Panc1 (cell line): ENCODE results near the gene MIPOL1. TPM values are rescaled to one million over a fixed set of nuclear protein-coding genes. Genes with fewer than 3 reads are reported as not detected.

ENCODE experiments used
- ATAC-seq: fragments of 200-7000 bp; cut with Tn5 transposase; 2 replicates; pipeline ENCODE4 v1.9.1; 2020; ENCODE audit warnings: mild to moderate bottlenecking, moderate library complexity
- BruUV-seq: library from RNA; stranded (reverse); fragments of 400-500 nt; replicated peaks from 2 replicates; lab custom pipeline; 2021; lab: Mats Ljungman, UMichigan
- CTCF ChIA-PET: fragments of 300-600 bp; sonication (Branson Sonifier 250); formaldehyde crosslinking; loops from one replicate; lab custom pipeline; 2022; ENCODE audit warnings: antibody characterized with exemption; lab: Charles Lee
- POLR2A ChIA-PET: fragments of 300-600 bp; sonication (Branson Sonifier 250); formaldehyde crosslinking; loops from one replicate; lab custom pipeline; 2022; ENCODE audit warnings: antibody characterized with exemption; lab: Charles Lee
- DNase-seq: peaks from one replicate; pipeline ENCODE4 v3.0.0-alpha.2; 2010; ENCODE audit warnings: low read depth, low spot score
- H3K27ac ChIP-seq: 2 replicates; pipeline ENCODE4 v1.5.1; 2011; ENCODE audit warnings: mild to moderate bottlenecking, low read length, inconsistent platforms
- H3K27me3 ChIP-seq: fragments of 200-500 bp; sonication (Bioruptor generic); 2 replicates; pipeline ENCODE4 v1.6.0; 2014; ENCODE audit warnings: low read length, inconsistent platforms; ENCODE audit not compliant: control insufficient read depth, insufficient read depth
- H3K36me3 ChIP-seq: fragments of 200-500 bp; sonication (Bioruptor generic); 2 replicates; pipeline ENCODE4 v1.5.1; 2014; ENCODE audit warnings: inconsistent platforms, mild to moderate bottlenecking, low read length, moderate library complexity; ENCODE audit not compliant: control insufficient read depth, insufficient read depth
- H3K4me1 ChIP-seq: 2 replicates; pipeline ENCODE4 v1.5.1; 2011; ENCODE audit warnings: inconsistent platforms, mild to moderate bottlenecking, low read length, moderate library complexity; ENCODE audit not compliant: control insufficient read depth, insufficient read depth
- H3K4me3 ChIP-seq, 2 experiments: 2 replicates each; pipeline ENCODE4 v1.5.1; 2011 to 2012; ENCODE audit warnings: low read depth in 2 of 2, low read length in 2 of 2, mild to moderate bottlenecking in 2 of 2, inconsistent platforms in 1 of 2, moderate library complexity in 1 of 2
- H3K9me3 ChIP-seq: fragments of 200-500 bp; sonication (Bioruptor generic); 2 replicates; pipeline ENCODE4 v1.5.1; 2014; ENCODE audit warnings: low read depth, mild to moderate bottlenecking, inconsistent platforms, low read length, moderate library complexity; ENCODE audit not compliant: control insufficient read depth, insufficient read depth
- POLR2AphosphoS5 ChIP-seq: IDR thresholded peaks from 2 replicates; pipeline ENCODE4 v1.6.1; 2012; ENCODE audit warnings: mild to moderate bottlenecking, low read depth, low read length, moderate library complexity
- SIN3A ChIP-seq: IDR thresholded peaks from 2 replicates; pipeline ENCODE4 v1.6.1; 2012; ENCODE audit warnings: low read depth, mild to moderate bottlenecking, low read length, moderate library complexity, borderline replicate concordance; ENCODE audit not compliant: insufficient read depth
- TCF7L2 ChIP-seq: IDR thresholded peaks from 2 replicates; pipeline ENCODE4 v1.6.1; 2011; ENCODE audit warnings: mild to moderate bottlenecking, low read depth, low read length, inconsistent platforms
- in situ Hi-C: cut with HindIII; loops from 2 replicates; pipeline ENCODE4 v1.10.0; 2016; ENCODE audit warnings: low sequenced_read_pairs, low pct_unique_long_range_greater_than_20kb
- intact Hi-C: fragments of 100-400 bp; cut with micrococcal nuclease; formaldehyde crosslinking; loops from one replicate; pipeline ENCODE4 v1.10.0; 2022; ENCODE audit not compliant: unreplicated experiment
- total RNA-seq: library from RNA; stranded (reverse); gene quantifications from one replicate; pipeline ENCODE4 v1.2.1, GENCODE V29; 2021; ENCODE audit not compliant: unreplicated experiment
- TF ChIP-seq, protein P1 (sequence below), 2 experiments: IDR thresholded peaks; 2 replicates each; pipeline ENCODE4 v1.6.1; 2011 to 2012; ENCODE audit warnings: low read depth in 2 of 2, control low read depth in 1 of 2, low read length in 1 of 2, mild to moderate bottlenecking in 1 of 2, moderate library complexity in 1 of 2; ENCODE audit not compliant: insufficient read depth in 1 of 2
- TF ChIP-seq, protein P2 (sequence below): fragments of 450-650 bp; IDR thresholded peaks from 2 replicates; pipeline ENCODE4 v1.5.1; 2017; ENCODE audit warnings: mild to moderate bottlenecking

The MIPOL1 gene
- total RNA-seq, 1 experiment from 2014 or later, result 12.8 TPM

DNA sequence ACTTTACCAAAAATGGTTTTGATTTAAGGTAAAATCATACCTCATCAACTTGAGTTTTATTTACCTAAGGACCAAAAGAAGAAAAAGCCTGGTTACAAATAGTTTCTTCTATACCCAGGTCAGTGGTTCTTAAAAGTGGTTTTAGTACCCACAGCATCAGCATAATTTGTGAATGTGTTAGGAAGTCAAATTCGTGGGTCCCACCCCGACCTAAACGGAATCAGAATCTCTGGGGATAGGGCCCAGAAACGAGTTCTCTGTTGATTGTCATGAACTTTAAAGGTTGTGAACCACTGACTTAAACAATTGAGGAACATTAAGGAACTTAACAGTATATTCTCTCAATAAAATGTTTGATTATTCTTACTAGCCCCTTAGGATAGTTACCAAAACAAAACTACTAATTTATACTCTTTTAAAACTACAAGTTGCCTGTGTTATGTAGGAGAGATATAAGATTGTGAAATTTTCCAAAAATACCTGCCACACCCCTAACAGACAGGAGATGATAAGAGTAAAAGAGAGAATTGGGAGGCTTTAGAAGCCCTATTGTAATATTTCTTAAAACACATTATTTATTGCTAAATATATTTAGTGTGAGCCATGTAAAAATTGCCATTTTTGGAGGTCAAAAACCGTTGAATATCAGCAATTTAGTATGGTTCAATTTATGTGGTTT is 24.7 kb upstream of the MIPOL1 start:
- no peaks in the 10 kb centered on the region for H3K9me3 ChIP-seq
- BruUV-seq, result TSS peak; percentile 89
- no peaks in the 10 kb centered on the region; the same call in none of the 2 replicates for H3K4me1 ChIP-seq
- peak overlapping the region; percentile 68 to 83 for H3K4me3 ChIP-seq
- ATAC-seq (no peak), DNase-seq (no peak)
- ChIA-PET POLR2A (no interaction called here), CTCF (no interaction called here)
- H3K27me3 ChIP-seq, result no peaks in the 10 kb centered on the region
- peak overlapping the region; percentile 89 for H3K27ac ChIP-seq
- H3K36me3 ChIP-seq, result peaks cover 6% of the 10 kb centered on the region; the same call in 1 of the 2 replicates
- TF ChIP-seq, protein P1, sequence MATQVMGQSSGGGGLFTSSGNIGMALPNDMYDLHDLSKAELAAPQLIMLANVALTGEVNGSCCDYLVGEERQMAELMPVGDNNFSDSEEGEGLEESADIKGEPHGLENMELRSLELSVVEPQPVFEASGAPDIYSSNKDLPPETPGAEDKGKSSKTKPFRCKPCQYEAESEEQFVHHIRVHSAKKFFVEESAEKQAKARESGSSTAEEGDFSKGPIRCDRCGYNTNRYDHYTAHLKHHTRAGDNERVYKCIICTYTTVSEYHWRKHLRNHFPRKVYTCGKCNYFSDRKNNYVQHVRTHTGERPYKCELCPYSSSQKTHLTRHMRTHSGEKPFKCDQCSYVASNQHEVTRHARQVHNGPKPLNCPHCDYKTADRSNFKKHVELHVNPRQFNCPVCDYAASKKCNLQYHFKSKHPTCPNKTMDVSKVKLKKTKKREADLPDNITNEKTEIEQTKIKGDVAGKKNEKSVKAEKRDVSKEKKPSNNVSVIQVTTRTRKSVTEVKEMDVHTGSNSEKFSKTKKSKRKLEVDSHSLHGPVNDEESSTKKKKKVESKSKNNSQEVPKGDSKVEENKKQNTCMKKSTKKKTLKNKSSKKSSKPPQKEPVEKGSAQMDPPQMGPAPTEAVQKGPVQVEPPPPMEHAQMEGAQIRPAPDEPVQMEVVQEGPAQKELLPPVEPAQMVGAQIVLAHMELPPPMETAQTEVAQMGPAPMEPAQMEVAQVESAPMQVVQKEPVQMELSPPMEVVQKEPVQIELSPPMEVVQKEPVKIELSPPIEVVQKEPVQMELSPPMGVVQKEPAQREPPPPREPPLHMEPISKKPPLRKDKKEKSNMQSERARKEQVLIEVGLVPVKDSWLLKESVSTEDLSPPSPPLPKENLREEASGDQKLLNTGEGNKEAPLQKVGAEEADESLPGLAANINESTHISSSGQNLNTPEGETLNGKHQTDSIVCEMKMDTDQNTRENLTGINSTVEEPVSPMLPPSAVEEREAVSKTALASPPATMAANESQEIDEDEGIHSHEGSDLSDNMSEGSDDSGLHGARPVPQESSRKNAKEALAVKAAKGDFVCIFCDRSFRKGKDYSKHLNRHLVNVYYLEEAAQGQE (IDR thresholded peaks at IDR 0.05; ENCODE audit: insufficient read depth in 1 of 2, low read depth in 2 of 2, low read length in 1 of 2), result no peak
- TF ChIP-seq TCF7L2, result no peak
- no peak for TF ChIP-seq SIN3A
- TF ChIP-seq POLR2AphosphoS5, result no peak
- TF ChIP-seq, protein P2, sequence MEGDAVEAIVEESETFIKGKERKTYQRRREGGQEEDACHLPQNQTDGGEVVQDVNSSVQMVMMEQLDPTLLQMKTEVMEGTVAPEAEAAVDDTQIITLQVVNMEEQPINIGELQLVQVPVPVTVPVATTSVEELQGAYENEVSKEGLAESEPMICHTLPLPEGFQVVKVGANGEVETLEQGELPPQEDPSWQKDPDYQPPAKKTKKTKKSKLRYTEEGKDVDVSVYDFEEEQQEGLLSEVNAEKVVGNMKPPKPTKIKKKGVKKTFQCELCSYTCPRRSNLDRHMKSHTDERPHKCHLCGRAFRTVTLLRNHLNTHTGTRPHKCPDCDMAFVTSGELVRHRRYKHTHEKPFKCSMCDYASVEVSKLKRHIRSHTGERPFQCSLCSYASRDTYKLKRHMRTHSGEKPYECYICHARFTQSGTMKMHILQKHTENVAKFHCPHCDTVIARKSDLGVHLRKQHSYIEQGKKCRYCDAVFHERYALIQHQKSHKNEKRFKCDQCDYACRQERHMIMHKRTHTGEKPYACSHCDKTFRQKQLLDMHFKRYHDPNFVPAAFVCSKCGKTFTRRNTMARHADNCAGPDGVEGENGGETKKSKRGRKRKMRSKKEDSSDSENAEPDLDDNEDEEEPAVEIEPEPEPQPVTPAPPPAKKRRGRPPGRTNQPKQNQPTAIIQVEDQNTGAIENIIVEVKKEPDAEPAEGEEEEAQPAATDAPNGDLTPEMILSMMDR, result no peak
- in situ Hi-C loops, result no loop called here
- intact Hi-C loops, result no loop called here

DNA sequence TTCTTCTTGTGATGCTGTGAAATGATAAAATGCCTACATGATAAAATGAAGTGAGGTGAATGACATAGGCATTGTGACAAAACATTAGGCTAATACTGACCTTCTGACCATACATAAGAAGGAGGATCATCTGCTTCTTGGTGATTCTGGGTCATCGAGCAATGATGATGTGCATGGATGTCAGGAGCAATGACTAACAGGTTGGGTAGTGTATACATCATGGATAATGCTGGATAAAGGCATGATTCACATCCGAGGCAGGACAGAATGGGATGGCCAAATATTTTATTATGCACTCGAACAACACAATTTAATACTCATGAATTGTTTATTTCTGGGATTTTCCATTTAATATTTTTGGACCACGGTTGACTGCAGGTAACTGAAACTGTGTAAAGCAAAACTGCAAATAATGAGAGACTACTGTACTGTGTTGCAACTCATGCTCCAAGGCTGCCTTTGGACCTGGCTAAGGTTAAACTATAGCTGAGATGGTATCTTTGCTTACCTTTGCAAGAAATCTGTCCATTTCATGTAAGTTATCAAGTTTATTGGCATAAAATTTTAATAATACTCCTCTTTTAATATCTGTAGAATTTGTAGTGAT is 17.7 kb upstream of the MIPOL1 start:
- intact Hi-C loops, result no loop called here

More for the DNA sequence above, 17.7 kb upstream of the MIPOL1 start:
- Histone ChIP-seq H3K27me3 (no peaks in the 10 kb centered on the region), H3K36me3 (no peaks in the 10 kb centered on the region), H3K4me1 (no peaks in the 10 kb centered on the region), H3K9me3 (no peaks in the 10 kb centered on the region), H3K4me3 (no peak overlapping the region), H3K27ac (no peak overlapping the region)
- POLR2A ChIA-PET, result no interaction called here
- DNase-seq (no peak), ATAC-seq (no peak)
- no TSS peak for BruUV-seq
- in situ Hi-C loops, result no loop called here
- CTCF ChIA-PET, result no interaction called here
- no peak for TF ChIP-seq TCF7L2
- TF ChIP-seq, protein P2, result no peak
- TF ChIP-seq, protein P1 (IDR thresholded peaks at IDR 0.05; ENCODE audit: insufficient read depth in 1 of 2, low read depth in 2 of 2, low read length in 1 of 2), result no peak
- TF ChIP-seq SIN3A, result no peak
- TF ChIP-seq POLR2AphosphoS5, result no peak
